SW480 (cell line): ENCODE data around the gene CYP24A1.

Experiments used
- DNase-seq: peaks from one replicate; pipeline ENCODE4 v3.0.0-alpha.2; 2016; ENCODE audit warnings: low spot score

CYP24A1 gene

GRCh38 chr20:54156981-54157835, 16.6 kb downstream of the CYP24A1 start:
- DNase-seq = no peak

- DNase-seq = no peak
These were observed 17.3 kb downstream of the CYP24A1 start for GRCh38 chr20:54156522-54156921.

- DNase-seq = no peak
These were observed 18.0 kb downstream of the CYP24A1 start for GRCh38 chr20:54155736-54156317.

GRCh38 chr20:54154439-54154838, 19.3 kb downstream of the CYP24A1 start:
- DNase-seq = no peak

GRCh38 chr20:54153847-54154246, 19.9 kb downstream of the CYP24A1 start:
- DNase-seq = no peak

- no peak for DNase-seq
These were observed 20.8 kb downstream of the CYP24A1 start for GRCh38 chr20:54153041-54153327.

- DNase-seq = no peak
These were observed 21.4 kb downstream of the CYP24A1 start for GRCh38 chr20:54152227-54153040.

GRCh38 chr20:54151511-54152226, 22.1 kb downstream of the CYP24A1 start:
- DNase-seq = no peak

GRCh38 chr20:54151075-54151439, 22.7 kb downstream of the CYP24A1 start:
- no peak for DNase-seq

GRCh38 chr20:54149765-54150264, 24.0 kb downstream of the CYP24A1 start:
- no peak for DNase-seq

- peak; percentile 94 for DNase-seq
These were observed 24.6 kb downstream of the CYP24A1 start for GRCh38 chr20:54148947-54149764.

GRCh38 chr20:54146672-54147071, 27.1 kb downstream of the CYP24A1 start:
- DNase-seq = no peak

- no peak for DNase-seq
These were observed 28.9 kb downstream of the CYP24A1 start for GRCh38 chr20:54144847-54145414.

- DNase-seq = peak; percentile 69
These were observed 32.7 kb downstream of the CYP24A1 start for GRCh38 chr20:54140927-54141566.

- no peak for DNase-seq
These were observed 33.3 kb downstream of the CYP24A1 start for GRCh38 chr20:54140486-54140885.

GRCh38 chr20:54140067-54140466, 33.7 kb downstream of the CYP24A1 start:
- DNase-seq = no peak

GRCh38 chr20:54139188-54139587, 34.6 kb downstream of the CYP24A1 start:
- peak; percentile 47 for DNase-seq

- no peak for DNase-seq
These were observed 35.4 kb downstream of the CYP24A1 start for GRCh38 chr20:54138427-54138826.

GRCh38 chr20:54137115-54137514, 36.7 kb downstream of the CYP24A1 start:
- no peak for DNase-seq

- peak; percentile 73 for DNase-seq
These were observed 39.2 kb downstream of the CYP24A1 start for GRCh38 chr20:54134445-54135220.
